GM13976 (cell line): ENCODE measurements around the gene RPS6KL1.

Source experiments
- DNase-seq: peaks from one replicate; pipeline ENCODE4 v3.0.0; 2012; ENCODE audit warnings: low spot score
- in situ Hi-C: fragments of 300-500 bp; cut with MboI; formaldehyde crosslinking; loops from one replicate; pipeline ENCODE4 v1.12.0; 2022; ENCODE audit warnings: low sequenced_read_pairs, mixed read lengths, inconsistent platforms; ENCODE audit not compliant: unreplicated experiment
- TF ChIP-seq, protein P1 (sequence below): IDR thresholded peaks from 2 replicates; pipeline ENCODE4 v1.5.1; 2012; ENCODE audit warnings: borderline replicate concordance, mild to moderate bottlenecking; ENCODE audit not compliant: insufficient read depth; ENCODE audit errors: extremely low read depth, missing control alignments, control extremely low read depth

RPS6KL1 gene

DNA sequence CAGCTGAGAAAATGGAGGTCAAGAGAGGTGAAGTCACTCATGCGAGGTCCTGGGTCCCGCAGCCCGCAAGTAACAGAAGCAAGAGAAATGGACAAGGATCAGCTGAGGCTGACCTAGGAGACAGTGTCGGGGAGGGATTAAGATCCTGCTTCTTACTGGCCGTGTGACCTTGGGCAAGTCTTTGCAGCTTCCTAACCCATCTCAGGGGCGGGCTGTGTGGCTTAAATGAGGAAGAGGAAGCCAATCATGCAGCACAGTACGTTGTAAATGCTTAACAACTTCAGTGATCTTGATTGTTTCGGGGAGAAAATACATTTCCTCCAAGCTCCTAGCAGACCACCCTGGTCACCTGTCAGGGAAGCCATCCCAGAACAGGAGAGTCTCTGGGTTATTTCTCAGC is 39.4 kb upstream of the RPS6KL1 start:
- in situ Hi-C loops: no loop called here
- no peak for DNase-seq
- TF ChIP-seq, protein P1, sequence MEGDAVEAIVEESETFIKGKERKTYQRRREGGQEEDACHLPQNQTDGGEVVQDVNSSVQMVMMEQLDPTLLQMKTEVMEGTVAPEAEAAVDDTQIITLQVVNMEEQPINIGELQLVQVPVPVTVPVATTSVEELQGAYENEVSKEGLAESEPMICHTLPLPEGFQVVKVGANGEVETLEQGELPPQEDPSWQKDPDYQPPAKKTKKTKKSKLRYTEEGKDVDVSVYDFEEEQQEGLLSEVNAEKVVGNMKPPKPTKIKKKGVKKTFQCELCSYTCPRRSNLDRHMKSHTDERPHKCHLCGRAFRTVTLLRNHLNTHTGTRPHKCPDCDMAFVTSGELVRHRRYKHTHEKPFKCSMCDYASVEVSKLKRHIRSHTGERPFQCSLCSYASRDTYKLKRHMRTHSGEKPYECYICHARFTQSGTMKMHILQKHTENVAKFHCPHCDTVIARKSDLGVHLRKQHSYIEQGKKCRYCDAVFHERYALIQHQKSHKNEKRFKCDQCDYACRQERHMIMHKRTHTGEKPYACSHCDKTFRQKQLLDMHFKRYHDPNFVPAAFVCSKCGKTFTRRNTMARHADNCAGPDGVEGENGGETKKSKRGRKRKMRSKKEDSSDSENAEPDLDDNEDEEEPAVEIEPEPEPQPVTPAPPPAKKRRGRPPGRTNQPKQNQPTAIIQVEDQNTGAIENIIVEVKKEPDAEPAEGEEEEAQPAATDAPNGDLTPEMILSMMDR: no peak

DNA sequence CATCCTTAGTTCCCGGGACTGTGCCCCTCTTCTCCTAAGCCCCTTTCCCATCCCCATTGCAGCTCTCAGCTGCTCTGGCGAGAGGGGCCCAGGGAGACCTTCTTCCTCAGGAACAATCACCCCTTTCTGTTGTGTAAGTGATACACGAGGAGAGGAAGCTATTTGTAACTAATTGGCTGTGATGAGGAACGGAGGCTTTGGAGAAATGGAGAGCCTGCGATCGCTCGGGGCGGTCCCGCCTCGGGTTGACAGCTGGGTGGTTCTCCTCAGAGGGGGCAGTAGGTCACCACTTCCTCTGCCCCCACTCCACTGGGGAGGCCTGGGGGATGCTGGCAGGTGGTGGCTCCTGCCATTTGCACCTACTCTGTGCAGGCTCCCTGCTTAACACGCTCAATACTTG is 39.0 kb upstream of the RPS6KL1 start:
- in situ Hi-C loops: no loop called here
- TF ChIP-seq, protein P1: no peak
- no peak for DNase-seq

DNA sequence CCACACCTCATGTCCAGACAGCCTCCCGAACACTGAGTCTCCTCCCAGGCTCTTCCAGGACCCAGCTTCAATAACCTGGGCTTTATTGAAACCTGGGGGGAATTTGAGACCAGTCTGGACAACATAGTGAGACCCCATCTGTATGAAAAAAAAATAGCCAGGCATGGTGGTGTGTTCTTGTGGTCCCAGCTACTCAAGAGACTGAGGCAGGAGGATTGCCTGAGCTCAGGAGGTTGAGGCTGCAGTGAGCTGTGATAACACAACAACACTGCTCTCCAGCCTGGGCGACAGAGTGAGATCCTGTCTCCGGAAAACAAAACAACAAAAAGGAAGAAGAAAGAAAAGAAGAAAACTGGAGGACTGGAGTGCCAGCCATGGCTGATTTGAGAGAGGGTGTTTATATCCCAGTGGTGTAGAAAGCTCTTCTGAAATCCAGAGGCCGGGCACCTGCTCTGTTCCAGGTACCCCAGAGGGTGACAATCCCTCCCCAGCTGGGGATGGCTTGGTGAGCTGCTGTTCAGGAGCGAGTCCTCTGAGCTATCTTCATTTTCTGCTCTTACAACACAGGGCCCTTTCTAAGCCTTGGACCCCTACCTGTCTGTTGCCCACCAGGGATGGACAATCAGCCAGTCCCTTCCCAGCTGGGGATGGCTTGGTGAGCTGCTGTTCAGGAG is 38.3 kb upstream of the RPS6KL1 start:
- in situ Hi-C loops: no loop called here
- no peak for DNase-seq
- TF ChIP-seq, protein P1: no peak

DNA sequence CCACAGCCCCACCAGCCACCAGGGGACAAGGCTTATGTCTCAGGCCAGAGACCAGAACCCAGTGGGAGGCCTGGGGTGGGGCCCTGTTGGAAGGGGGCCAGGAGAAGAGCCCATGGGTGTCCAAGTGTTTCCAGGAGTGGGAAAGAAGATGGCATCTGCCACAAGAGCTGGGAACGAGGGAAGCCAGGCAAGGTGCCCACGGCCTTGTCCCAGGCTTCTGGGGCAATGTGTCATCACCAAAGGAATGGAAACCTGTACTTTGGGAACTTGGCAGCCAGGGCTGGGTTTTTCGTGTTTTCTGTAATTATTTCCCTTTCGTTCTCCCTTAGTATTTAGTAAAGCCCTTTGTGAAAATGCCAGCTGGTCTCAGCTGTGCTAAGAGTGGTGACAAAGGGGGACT is 37.7 kb upstream of the RPS6KL1 start:
- in situ Hi-C loops: no loop called here
- DNase-seq: no peak

DNA sequence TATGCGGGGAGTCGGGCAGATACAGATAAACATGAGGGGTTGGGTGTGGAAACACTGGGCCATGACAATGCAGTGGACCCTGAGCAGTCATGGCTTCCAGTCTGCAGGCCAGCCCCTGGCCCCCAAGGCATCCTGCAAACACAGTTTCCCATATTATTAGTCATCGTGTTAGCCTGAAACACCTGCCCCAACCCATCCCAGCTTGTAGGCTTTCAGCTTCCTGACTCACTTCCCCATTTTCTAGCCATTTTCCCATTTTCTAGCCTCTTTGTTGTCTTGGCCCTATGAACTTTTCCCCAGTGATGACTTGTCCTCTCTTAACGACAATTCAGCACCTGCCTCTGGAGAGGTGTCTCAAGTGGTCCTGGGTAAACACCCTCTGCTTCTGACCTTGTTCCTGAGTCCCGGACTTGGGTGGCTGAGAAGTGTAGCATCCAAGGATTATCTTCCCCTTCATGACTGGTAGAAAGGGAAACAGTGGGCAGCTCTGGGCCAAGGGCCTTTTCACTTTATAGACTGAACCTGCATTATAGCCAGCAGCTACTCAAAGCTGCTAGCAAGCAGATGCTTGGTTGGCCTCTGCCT is 36.6 kb upstream of the RPS6KL1 start:
- in situ Hi-C loops: no loop called here
- TF ChIP-seq, protein P1: no peak
- DNase-seq: no peak

More for the DNA sequence above, 37.7 kb upstream of the RPS6KL1 start:
- TF ChIP-seq, protein P1: no peak

DNA sequence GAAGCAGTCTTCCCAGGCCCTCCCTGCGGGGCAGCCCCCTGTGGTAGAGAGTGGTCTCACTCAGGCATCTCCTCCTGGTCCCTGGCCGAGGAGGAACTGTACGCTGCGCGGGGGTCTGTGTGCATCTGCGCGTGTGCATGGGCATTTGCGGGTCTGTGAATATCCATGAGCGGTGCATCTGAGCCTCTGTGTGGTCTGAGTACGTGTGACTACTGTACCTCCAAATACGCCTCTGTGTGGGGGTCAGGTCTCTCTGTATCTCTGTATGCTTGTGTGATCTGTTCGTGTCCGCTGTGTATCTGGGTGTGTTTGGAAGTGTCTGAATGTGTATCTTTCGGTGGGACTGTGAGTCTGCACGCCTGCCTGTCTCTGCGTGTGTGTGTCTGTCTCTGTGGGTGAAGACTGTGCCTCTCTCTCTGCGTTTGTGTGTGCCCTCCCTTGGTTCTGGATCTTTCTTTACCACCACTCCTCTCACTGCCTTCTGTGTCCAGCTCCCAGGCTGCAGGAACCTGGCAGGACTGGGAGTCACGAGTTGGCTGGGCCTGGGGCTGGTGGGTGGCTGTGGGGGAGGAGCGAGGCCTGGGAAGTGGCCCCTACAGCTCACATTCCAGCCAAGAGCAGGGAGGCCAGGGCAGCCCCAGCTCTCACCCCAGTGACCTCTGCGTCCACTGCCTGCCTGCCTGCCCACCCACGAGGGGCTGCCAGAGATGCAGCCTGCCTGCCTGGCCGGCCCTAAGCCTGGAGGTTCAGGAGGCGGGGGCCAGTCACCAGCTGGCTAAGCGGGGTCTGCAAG is 33.4 kb upstream of the RPS6KL1 start:
- no peak for DNase-seq
- in situ Hi-C loops: no loop called here
- TF ChIP-seq, protein P1: no peak
